OCI-LY3 (cell line): Measurements from ENCODE around the gene PPP4R3B.
"Not testable (repeated sequence)": the region's sequence is repeated elsewhere in the genome, so short reads cannot be mapped to it uniquely, and the experiment has no call there.

Source experiments
- CTCF ChIP-seq: fragments of 200-600, 300-600 bp; sonication (generic); IDR thresholded peaks from 2 replicates; pipeline ENCODE4 v1.5.1; 2014; ENCODE audit warnings: antibody characterized with exemption, low read length, low read depth
- EZH2phosphoT487 ChIP-seq: fragments of 200-600 bp; shearing (Covaris generic); IDR thresholded peaks from 2 replicates; pipeline ENCODE4 v1.6.1; 2018; ENCODE audit warnings: antibody characterized with exemption, mixed run types, low read depth

GRCh38 chr2:55596795-55597194, 20.6 kb downstream of the PPP4R3B start:
- TF ChIP-seq CTCF, EZH2phosphoT487: not testable (repeated sequence)
